Thoracic aorta (tissue), 2 donors: Measurements from ENCODE around the gene XPO1. TPM values are rescaled to one million over a fixed set of nuclear protein-coding genes. Genes with fewer than 3 reads are reported as not detected.
"Not testable (repeated sequence)": the region's sequence is repeated elsewhere in the genome, so short reads cannot be mapped to it uniquely, and the experiment has no call there.

ENCODE experiments used
- ATAC-seq: fragments of 150-250 bp; one replicate; pipeline ENCODE4 v1.8.0; 2017; ENCODE audit warnings: low read depth; ENCODE audit not compliant: insufficient number of reproducible peaks, low FRiP score
- DNase-seq: peaks from one replicate; pipeline ENCODE4 v3.0.0-alpha.2; 2020; ENCODE audit warnings: low spot score
- H3K27ac ChIP-seq, 2 donors: fragments of 200-600 bp; sonication (generic); 1 replicate in 1 of 2; 2 replicates in 1 of 2; pipeline ENCODE4 v1.5.1; 2016; ENCODE audit warnings: mild to moderate bottlenecking in 2 of 2, moderate library complexity in 2 of 2
- H3K27me3 ChIP-seq: fragments of 200-600 bp; sonication (generic); replicated peaks from 2 replicates; pipeline ENCODE4 v1.6.0; 2016; ENCODE audit warnings: mild to moderate bottlenecking; ENCODE audit not compliant: insufficient read depth
- H3K36me3 ChIP-seq: fragments of 200-600 bp; sonication (generic); one replicate; pipeline ENCODE4 v1.5.1; 2016
- H3K4me1 ChIP-seq, 2 donors: fragments of 200-600 bp; sonication (generic); 1 replicate in 1 of 2; 2 replicates in 1 of 2; pipeline versions ENCODE4 v1.5.1 to v1.6.0; 2016; ENCODE audit warnings: low read depth in 2 of 2, mild to moderate bottlenecking in 1 of 2; ENCODE audit not compliant: control insufficient read depth in 1 of 2
- H3K4me3 ChIP-seq: fragments of 200-600 bp; sonication (generic); 2 replicates; pipeline ENCODE4 v1.5.1; 2016; ENCODE audit warnings: mild to moderate bottlenecking
- H3K9me3 ChIP-seq: fragments of 200-600 bp; sonication (generic); 2 replicates; pipeline ENCODE4 v1.5.1; 2016
- CTCF ChIP-seq: fragments of 200-600 bp; sonication (generic); IDR thresholded peaks from one replicate; pipeline ENCODE4 v1.5.1; 2019; ENCODE audit warnings: antibody characterized with exemption
- total RNA-seq, 2 donors: library from RNA; depleted of rRNA; stranded (reverse); fragments of >200 nt; gene quantifications; one replicate each; pipeline versions ENCODE4 v1.1.0 to v1.2.3, GENCODE V29; 2016

XPO1 gene
- total RNA-seq, 2 donors from 2014 or later: 43.3 to 117 TPM

DNA sequence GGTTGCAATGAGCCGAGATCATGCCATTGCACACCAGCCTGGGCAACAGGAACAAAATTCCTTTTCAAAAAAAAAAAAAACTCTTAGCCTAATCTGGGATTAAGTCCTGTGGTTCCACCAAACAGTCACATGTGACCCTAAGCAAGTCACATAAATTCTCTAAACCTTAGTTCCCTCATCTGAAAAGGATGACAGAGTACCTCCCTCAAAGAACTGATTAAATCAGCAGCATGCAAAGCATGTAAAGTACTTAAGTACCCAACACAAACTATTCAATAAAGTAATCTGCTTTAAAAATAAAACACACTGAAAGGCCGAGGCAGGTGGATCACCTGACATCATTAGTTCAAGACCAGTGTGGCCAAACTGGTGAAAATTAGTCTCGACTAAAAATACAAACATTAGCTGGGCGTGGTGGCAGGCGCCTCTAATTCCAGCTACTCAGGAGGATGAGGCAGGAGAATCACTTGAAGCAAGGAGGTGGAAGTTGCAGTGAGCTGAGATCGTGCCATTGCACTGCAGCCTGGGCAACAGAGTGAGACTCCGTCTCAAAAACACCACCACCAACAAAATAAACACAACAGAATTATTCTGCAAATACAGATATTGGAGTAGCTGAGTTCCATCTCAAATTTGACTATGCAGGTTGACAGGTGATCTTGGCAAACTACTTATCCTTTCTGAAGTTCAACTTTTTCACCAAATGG is 74.2 kb downstream of the XPO1 start:
- no peak for TF ChIP-seq CTCF
- peaks cover 4 to 35% of the 10 kb centered on the region in 2 donors for H3K4me1 ChIP-seq

GRCh38 chr2:61461404-61461803 is 76.8 kb downstream of the XPO1 start:
- no peaks in the 10 kb centered on the region for H3K9me3 ChIP-seq
- TF ChIP-seq CTCF: no peak
- H3K4me1 ChIP-seq: peaks cover 13 to 36% of the 10 kb centered on the region in 2 donors
- ATAC-seq (no peak), DNase-seq (no peak)
- no peaks in the 10 kb centered on the region for H3K36me3 ChIP-seq
- H3K27me3 ChIP-seq: no peaks in the 10 kb centered on the region
- no peak overlapping the region for H3K27ac ChIP-seq
- H3K4me3 ChIP-seq: no peak overlapping the region

More for the DNA sequence above, 74.2 kb downstream of the XPO1 start:
- DNase-seq (no peak), ATAC-seq (no peak)
- Histone ChIP-seq H3K9me3 (no peaks in the 10 kb centered on the region), H3K27me3 (no peaks in the 10 kb centered on the region), H3K27ac (no peak overlapping the region), H3K4me3 (no peak overlapping the region), H3K36me3 (no peaks in the 10 kb centered on the region)

GRCh38 chr2:61460163-61460562 is 78.0 kb downstream of the XPO1 start:
- TF ChIP-seq CTCF: no peak
- DNase-seq: no peak
- ATAC-seq: no peak
- Histone ChIP-seq H3K27me3 (no peaks in the 10 kb centered on the region), H3K36me3 (no peaks in the 10 kb centered on the region), H3K4me1 (peaks cover 17 to 49% of the 10 kb centered on the region in 2 donors), H3K9me3 (no peaks in the 10 kb centered on the region), H3K27ac (no peak overlapping the region), H3K4me3 (no peak overlapping the region)

- H3K4me1 ChIP-seq: peaks cover 23 to 52% of the 10 kb centered on the region in 2 donors
- no peak for TF ChIP-seq CTCF
- no peak for ATAC-seq
- H3K9me3 ChIP-seq: no peaks in the 10 kb centered on the region
- no peak overlapping the region for H3K4me3 ChIP-seq
- H3K36me3 ChIP-seq: no peaks in the 10 kb centered on the region
- no peaks in the 10 kb centered on the region for H3K27me3 ChIP-seq
- DNase-seq: no peak
- no peak overlapping the region for H3K27ac ChIP-seq
These were observed 81.3 kb downstream of the XPO1 start for GRCh38 chr2:61456746-61457420.

- Histone ChIP-seq H3K27me3 (no peaks in the 10 kb centered on the region), H3K4me1 (peaks cover 23 to 52% of the 10 kb centered on the region in 2 donors), H3K36me3 (no peaks in the 10 kb centered on the region), H3K27ac (no peak overlapping the region), H3K9me3 (no peaks in the 10 kb centered on the region), H3K4me3 (no peak overlapping the region)
- DNase-seq: no peak
- TF ChIP-seq CTCF: no peak
- ATAC-seq: no peak
These were observed 81.9 kb downstream of the XPO1 start for GRCh38 chr2:61456070-61456745.

DNA sequence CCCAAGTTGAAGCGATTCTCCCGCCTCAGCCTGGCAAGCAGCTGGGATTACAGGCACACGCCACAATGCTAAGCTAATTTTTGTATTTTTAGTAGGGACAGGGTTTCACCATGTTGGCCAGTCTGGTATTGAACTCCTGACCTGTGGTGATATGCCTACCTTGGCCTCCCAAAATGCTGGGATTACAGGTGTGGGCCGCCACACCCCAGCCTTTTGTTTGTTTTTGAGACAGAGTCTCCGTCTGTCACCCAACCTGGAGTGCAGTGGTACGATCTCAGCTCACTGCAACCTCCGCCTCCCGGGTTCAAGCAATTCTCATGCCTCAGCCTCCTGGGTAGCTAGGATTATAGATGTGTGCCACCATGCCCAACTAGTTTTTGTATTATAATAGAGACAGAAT is 83.2 kb downstream of the XPO1 start:
- DNase-seq, H3K27me3 ChIP-seq, H3K9me3 ChIP-seq, ATAC-seq, H3K27ac ChIP-seq, H3K4me3 ChIP-seq, H3K36me3 ChIP-seq: not testable (repeated sequence)
- peaks cover 23 to 47% of the 10 kb centered on the region in 2 donors for H3K4me1 ChIP-seq
